ENCODE data around the gene DCDC2.

DCDC2 gene

DNA sequence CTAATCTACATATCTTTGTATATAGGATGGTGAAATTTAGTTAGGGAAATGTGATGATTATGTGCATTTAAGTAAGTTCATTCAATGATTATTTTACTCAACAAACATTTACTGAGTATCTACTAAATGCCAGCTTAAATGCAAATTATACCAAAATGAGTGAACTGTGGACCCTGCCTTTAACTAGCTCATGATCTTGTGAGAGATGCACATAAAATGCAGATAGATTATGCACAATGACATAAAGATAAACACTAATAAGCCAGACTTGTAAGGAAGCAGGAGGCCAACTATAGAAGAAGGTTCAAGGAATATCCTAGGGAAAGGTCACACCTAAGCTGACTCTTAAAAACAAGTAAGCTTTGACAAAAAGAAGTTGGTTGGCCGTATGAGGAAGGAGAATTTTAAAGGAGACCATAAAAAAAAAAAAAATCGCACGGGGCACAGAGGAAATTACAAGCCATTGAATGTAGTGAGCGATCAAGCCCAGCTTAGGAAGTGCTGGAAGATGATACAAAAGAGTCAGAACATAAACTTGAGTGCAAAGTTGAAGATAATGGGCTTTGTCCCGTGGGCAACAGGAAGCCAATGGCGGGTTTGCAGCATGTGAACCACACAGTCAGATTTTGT, 123.9 kb downstream of the DCDC2 start:
- TF ChIP-seq, protein P1, sequence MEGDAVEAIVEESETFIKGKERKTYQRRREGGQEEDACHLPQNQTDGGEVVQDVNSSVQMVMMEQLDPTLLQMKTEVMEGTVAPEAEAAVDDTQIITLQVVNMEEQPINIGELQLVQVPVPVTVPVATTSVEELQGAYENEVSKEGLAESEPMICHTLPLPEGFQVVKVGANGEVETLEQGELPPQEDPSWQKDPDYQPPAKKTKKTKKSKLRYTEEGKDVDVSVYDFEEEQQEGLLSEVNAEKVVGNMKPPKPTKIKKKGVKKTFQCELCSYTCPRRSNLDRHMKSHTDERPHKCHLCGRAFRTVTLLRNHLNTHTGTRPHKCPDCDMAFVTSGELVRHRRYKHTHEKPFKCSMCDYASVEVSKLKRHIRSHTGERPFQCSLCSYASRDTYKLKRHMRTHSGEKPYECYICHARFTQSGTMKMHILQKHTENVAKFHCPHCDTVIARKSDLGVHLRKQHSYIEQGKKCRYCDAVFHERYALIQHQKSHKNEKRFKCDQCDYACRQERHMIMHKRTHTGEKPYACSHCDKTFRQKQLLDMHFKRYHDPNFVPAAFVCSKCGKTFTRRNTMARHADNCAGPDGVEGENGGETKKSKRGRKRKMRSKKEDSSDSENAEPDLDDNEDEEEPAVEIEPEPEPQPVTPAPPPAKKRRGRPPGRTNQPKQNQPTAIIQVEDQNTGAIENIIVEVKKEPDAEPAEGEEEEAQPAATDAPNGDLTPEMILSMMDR (IDR thresholded peaks at IDR 0.05): no peak
- H3K79me2 ChIP-seq: no peaks in the 10 kb centered on the region
- no peaks in the 10 kb centered on the region for H3K36me3 ChIP-seq (ENCODE audit: control insufficient read depth, insufficient read depth, low read length)
- no peak overlapping the region for H3K4me3 ChIP-seq (ENCODE audit: low read depth, low read length)
- H2AFZ ChIP-seq: no peak overlapping the region
- H3K4me2 ChIP-seq (ENCODE audit: low read length): no peak overlapping the region
- no peaks in the 10 kb centered on the region for H3K27me3 ChIP-seq (ENCODE audit: control insufficient read depth, insufficient read depth, low read length)
- H3K9me3 ChIP-seq (ENCODE audit: control insufficient read depth, low read length): no peaks in the 10 kb centered on the region
- no peak overlapping the region for H3K27ac ChIP-seq
- H3K4me1 ChIP-seq: no peaks in the 10 kb centered on the region
- no peak overlapping the region for H3K9ac ChIP-seq

DNA sequence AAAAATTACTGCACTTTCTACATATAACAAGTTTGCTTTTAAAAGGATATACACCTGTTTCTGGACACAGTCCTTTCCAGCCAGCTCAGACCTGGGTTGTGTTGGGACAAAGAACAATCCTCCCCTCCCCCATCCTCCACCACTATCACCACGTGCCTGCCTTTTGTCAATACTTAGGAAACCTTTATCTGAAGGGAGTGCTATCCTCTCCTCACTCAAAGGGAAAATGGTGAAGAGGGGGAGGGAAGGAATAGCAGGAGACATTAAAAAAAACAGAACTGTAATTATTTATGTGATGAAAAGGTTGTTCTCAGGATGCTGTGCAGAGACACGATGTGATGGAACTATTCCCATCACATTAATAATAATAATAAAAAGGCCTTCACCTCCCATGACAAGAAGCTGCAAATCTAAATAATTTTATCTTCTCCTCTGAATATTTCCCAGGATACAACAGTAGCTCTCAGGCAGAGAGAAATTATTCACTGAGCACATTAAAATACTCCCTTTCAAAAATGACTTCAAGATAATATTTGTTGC, 126.4 kb downstream of the DCDC2 start:
- Histone ChIP-seq H3K9me3 (ENCODE audit: control insufficient read depth, low read length) (no peaks in the 10 kb centered on the region), H3K4me2 (ENCODE audit: low read length) (no peak overlapping the region), H3K79me2 (no peaks in the 10 kb centered on the region), H3K9ac (no peak overlapping the region), H3K4me3 (ENCODE audit: low read depth, low read length) (no peak overlapping the region), H2AFZ (no peak overlapping the region), H3K4me1 (peaks cover 3% of the 10 kb centered on the region), H3K27ac (no peak overlapping the region), H3K27me3 (ENCODE audit: control insufficient read depth, insufficient read depth, low read length) (no peaks in the 10 kb centered on the region), H3K36me3 (ENCODE audit: control insufficient read depth, insufficient read depth, low read length) (no peaks in the 10 kb centered on the region)
- TF ChIP-seq, protein P1 (IDR thresholded peaks at IDR 0.05): no peak

DNA sequence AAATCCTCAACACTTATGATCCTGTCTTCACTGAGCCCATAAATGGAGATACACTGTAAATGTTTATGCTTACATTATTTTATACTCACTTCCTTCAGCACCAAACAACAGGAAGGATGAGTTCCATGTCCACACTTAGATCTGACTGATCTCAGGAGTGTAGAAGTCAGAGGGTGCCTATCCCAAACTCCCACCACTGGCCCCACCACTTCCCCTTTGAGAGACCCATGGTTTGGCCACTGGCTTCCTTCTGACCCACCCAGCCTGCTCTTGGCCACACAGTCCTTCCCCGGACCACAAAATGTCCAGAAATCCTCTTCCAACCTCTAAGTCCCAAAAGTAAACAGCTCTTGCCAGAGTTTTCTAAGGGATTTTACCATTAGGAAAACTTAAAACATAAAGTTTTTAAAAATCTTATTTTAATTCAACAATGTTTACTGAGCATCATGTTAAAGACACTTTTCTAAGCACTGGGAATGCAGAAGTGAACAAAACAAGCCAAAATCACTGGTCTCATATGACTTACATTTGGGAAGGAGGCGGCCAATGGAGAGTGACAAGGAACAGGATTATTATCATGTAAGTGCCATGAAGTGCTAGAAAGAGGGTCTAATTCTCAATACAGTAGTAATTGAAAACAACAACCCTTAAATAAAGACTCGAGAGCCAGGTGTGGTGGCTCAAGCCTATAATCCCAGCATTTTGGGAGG, 128.0 kb downstream of the DCDC2 start:
- no peak overlapping the region for H3K4me2 ChIP-seq (ENCODE audit: low read length)
- H3K9ac ChIP-seq: no peak overlapping the region
- H2AFZ ChIP-seq: no peak overlapping the region
- H3K27ac ChIP-seq: no peak overlapping the region
- no peaks in the 10 kb centered on the region for H3K9me3 ChIP-seq (ENCODE audit: control insufficient read depth, low read length)
- no peaks in the 10 kb centered on the region for H3K27me3 ChIP-seq (ENCODE audit: control insufficient read depth, insufficient read depth, low read length)
- H3K4me1 ChIP-seq: peaks cover 5% of the 10 kb centered on the region
- H3K4me3 ChIP-seq (ENCODE audit: low read depth, low read length): no peak overlapping the region
- no peaks in the 10 kb centered on the region for H3K36me3 ChIP-seq (ENCODE audit: control insufficient read depth, insufficient read depth, low read length)
- no peaks in the 10 kb centered on the region for H3K79me2 ChIP-seq
- TF ChIP-seq, protein P1 (IDR thresholded peaks at IDR 0.05): no peak

DNA sequence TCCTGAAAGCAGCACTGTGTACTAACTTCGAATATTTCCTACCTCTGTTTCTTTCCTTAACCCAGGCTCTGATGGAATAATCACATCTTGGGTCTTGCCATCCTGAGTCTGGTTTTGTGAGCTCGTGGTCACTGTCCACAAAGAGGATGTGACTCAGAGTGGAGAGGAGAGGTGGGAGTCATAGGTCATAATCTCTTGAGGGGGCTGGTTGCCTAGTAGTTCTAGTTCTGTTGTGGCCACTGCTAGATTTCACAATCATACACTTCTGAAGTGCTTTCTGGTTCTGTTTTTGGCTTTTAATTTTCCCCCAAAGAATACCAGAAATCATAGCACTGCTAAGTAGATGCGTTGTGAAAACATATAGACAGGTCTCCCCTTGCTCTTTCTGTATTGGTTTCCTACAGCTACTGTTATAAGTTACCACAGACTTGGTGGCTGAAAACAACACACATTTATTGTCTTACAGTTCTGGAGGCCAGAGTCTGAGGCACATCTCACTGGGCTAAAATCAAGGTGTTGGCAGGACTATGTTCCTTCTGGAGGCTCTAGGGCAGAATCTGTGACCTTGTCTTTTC, 129.1 kb downstream of the DCDC2 start:
- Histone ChIP-seq H3K4me1 (peaks cover 5% of the 10 kb centered on the region), H3K27ac (no peak overlapping the region), H3K4me2 (ENCODE audit: low read length) (no peak overlapping the region), H3K36me3 (ENCODE audit: control insufficient read depth, insufficient read depth, low read length) (no peaks in the 10 kb centered on the region), H3K9me3 (ENCODE audit: control insufficient read depth, low read length) (no peaks in the 10 kb centered on the region), H3K4me3 (ENCODE audit: low read depth, low read length) (no peak overlapping the region), H3K9ac (no peak overlapping the region), H3K79me2 (peaks cover 3% of the 10 kb centered on the region), H3K27me3 (ENCODE audit: control insufficient read depth, insufficient read depth, low read length) (no peaks in the 10 kb centered on the region), H2AFZ (no peak overlapping the region)
- TF ChIP-seq, protein P1 (IDR thresholded peaks at IDR 0.05): no peak

Measured in parathyroid adenoma (tissue), 2 donors.